ENCODE results near the gene POLG2. TPM values are rescaled to one million over a fixed set of nuclear protein-coding genes. Genes with fewer than 3 reads are reported as not detected.
"Not testable (repeated sequence)": the region's sequence is repeated elsewhere in the genome, so short reads cannot be mapped to it uniquely, and the experiment has no call there.

POLG2 gene
- total RNA-seq, 4 donors from 2014 or later, result 2.4 to 41.8 (median 17.8) TPM

GRCh38 chr17:64498308-64499203, 1.7 kb upstream of the POLG2 start:
- Histone ChIP-seq H3K36me3 (no peaks in the 10 kb centered on the region), H3K4me3 (no peak overlapping the region), H3K4me1 (peaks cover 8 to 9% of the 10 kb centered on the region in 2 donors), H3K9me3 (no peaks in the 10 kb centered on the region), H3K27me3 (no peaks in the 10 kb centered on the region), H3K27ac (no peak overlapping the region)
- no peak for DNase-seq
- intact Hi-C loops (cut with DNase I; ENCODE audit: low total_unique reads), result no loop called here
- TF ChIP-seq POLR2A (IDR thresholded peaks at IDR 0.05) (no peak), CTCF (IDR thresholded peaks at IDR 0.05) (no peak)

GRCh38 chr17:64497565-64498035, 746 bp upstream of the POLG2 start:
- Histone ChIP-seq H3K27me3 (no peaks in the 10 kb centered on the region), H3K27ac (peak overlapping the region; percentile 79 to 87), H3K36me3 (no peaks in the 10 kb centered on the region), H3K4me1 (peaks cover 6 to 8% of the 10 kb centered on the region in 2 donors), H3K4me3 (peak overlapping the region; percentile 73 to 79), H3K9me3 (no peaks in the 10 kb centered on the region)
- intact Hi-C loops (cut with DNase I; ENCODE audit: low total_unique reads), result no loop called here
- TF ChIP-seq POLR2A (IDR thresholded peaks at IDR 0.05), result no peak
- TF ChIP-seq CTCF (IDR thresholded peaks at IDR 0.05), result no peak
- DNase-seq, result no peak

GRCh38 chr17:64496348-64496785, 487 bp downstream of the POLG2 start:
- no peak for DNase-seq
- H3K36me3 ChIP-seq, result no peaks in the 10 kb centered on the region

GRCh38 chr17:64495300-64495699, 1.6 kb downstream of the POLG2 start:
- H3K27ac ChIP-seq; intact Hi-C loops (cut with DNase I; ENCODE audit: low total_unique reads); H3K27me3 ChIP-seq; H3K36me3 ChIP-seq; H3K9me3 ChIP-seq; H3K4me1 ChIP-seq; H3K4me3 ChIP-seq; DNase-seq: not testable (repeated sequence)

More at GRCh38 chr17:64496348-64496785, 487 bp downstream of the POLG2 start:
- no peak for TF ChIP-seq POLR2A (IDR thresholded peaks at IDR 0.05)
- Histone ChIP-seq H3K27ac (peak overlapping the region; percentile 79 to 87), H3K27me3 (no peaks in the 10 kb centered on the region), H3K4me1 (peaks cover 6 to 8% of the 10 kb centered on the region in 2 donors), H3K4me3 (peak overlapping the region; percentile 73 to 79), H3K9me3 (no peaks in the 10 kb centered on the region)
- intact Hi-C loops (cut with DNase I; ENCODE audit: low total_unique reads), result no loop called here

- Histone ChIP-seq H3K36me3 (no peaks in the 10 kb centered on the region), H3K9me3 (no peaks in the 10 kb centered on the region), H3K27ac (no peak overlapping the region), H3K4me3 (no peak overlapping the region), H3K4me1 (peaks cover 6 to 8% of the 10 kb centered on the region in 2 donors), H3K27me3 (no peaks in the 10 kb centered on the region)
- no peak for TF ChIP-seq POLR2A (IDR thresholded peaks at IDR 0.05)
- TF ChIP-seq CTCF (IDR thresholded peaks at IDR 0.05), result no peak
- intact Hi-C loops (cut with DNase I; ENCODE audit: low total_unique reads), result no loop called here
- DNase-seq, result no peak
Observed at GRCh38 chr17:64494121-64494520, 2.7 kb downstream of the POLG2 start.

- no peak for DNase-seq
- Histone ChIP-seq H3K27me3 (no peaks in the 10 kb centered on the region), H3K4me1 (peaks cover 6 to 8% of the 10 kb centered on the region in 2 donors), H3K4me3 (no peak overlapping the region), H3K36me3 (no peaks in the 10 kb centered on the region), H3K27ac (no peak overlapping the region), H3K9me3 (no peaks in the 10 kb centered on the region)
- TF ChIP-seq CTCF (IDR thresholded peaks at IDR 0.05) (peak in 2 of 4 experiments; percentile 35 to 41), POLR2A (IDR thresholded peaks at IDR 0.05) (no peak)
- intact Hi-C loops (cut with DNase I; ENCODE audit: low total_unique reads), result no loop called here
Observed at GRCh38 chr17:64492481-64493109, 4.3 kb downstream of the POLG2 start.
